WTC11 (cell line): ENCODE results near the gene TUBB.

Experiments used
- ATF6 ChIP-seq: sonication (generic); formaldehyde crosslinking; IDR thresholded peaks from 2 replicates; pipeline ENCODE4 v1.8.1; 2023; ENCODE audit warnings: mild to moderate bottlenecking, missing genetic modification reagents
- CTCF ChIP-seq: fragments of 200-600 bp; IDR thresholded peaks from 2 replicates; pipeline ENCODE4 v1.8.0; 2022; ENCODE audit warnings: antibody characterized with exemption
- ELF4 ChIP-seq: sonication (generic); formaldehyde crosslinking; IDR thresholded peaks from 2 replicates; pipeline ENCODE4 v1.8.1; 2022; ENCODE audit warnings: low read depth, mild to moderate bottlenecking, moderate library complexity, missing genetic modification reagents
- FOXJ3 ChIP-seq: sonication (generic); formaldehyde crosslinking; IDR thresholded peaks from 2 replicates; pipeline ENCODE4 v1.9.0; 2021; ENCODE audit warnings: missing genetic modification reagents, mild to moderate bottlenecking, borderline replicate concordance
- FOXP1 ChIP-seq: sonication (generic); formaldehyde crosslinking; IDR thresholded peaks from 2 replicates; pipeline ENCODE4 v1.8.0; 2022; ENCODE audit warnings: missing genetic modification reagents, mild to moderate bottlenecking, moderate library complexity, borderline replicate concordance
- HMGXB4 ChIP-seq: sonication (generic); formaldehyde crosslinking; IDR thresholded peaks from 2 replicates; pipeline ENCODE4 v1.8.1; 2023; ENCODE audit warnings: mild to moderate bottlenecking, moderate library complexity, missing genetic modification reagents
- MAX ChIP-seq: sonication (generic); formaldehyde crosslinking; IDR thresholded peaks from 2 replicates; pipeline ENCODE4 v1.8.0; 2022; ENCODE audit warnings: mild to moderate bottlenecking, missing genetic modification reagents
- MXD4 ChIP-seq: fragments of 250-450 bp; sonication (Bioruptor Pico); IDR thresholded peaks from 2 replicates; pipeline ENCODE4 v1.8.0; 2021; ENCODE audit warnings: mild to moderate bottlenecking, moderate library complexity, borderline replicate concordance
- NFE2L1 ChIP-seq: sonication (generic); formaldehyde crosslinking; IDR thresholded peaks from 2 replicates; pipeline ENCODE4 v1.8.1; 2023; ENCODE audit warnings: missing genetic modification reagents
- NR2C2 ChIP-seq: sonication (generic); formaldehyde crosslinking; IDR thresholded peaks from 2 replicates; pipeline ENCODE4 v1.8.0; 2022; ENCODE audit warnings: mild to moderate bottlenecking, missing genetic modification reagents
- USF2 ChIP-seq: sonication (generic); formaldehyde crosslinking; IDR thresholded peaks from 2 replicates; pipeline ENCODE4 v1.8.1; 2023; ENCODE audit warnings: mild to moderate bottlenecking, missing genetic modification reagents, moderate library complexity
- ZNF138 ChIP-seq: sonication (generic); formaldehyde crosslinking; conservative IDR thresholded peaks from 2 replicates; pipeline ENCODE4 v1.8.1; 2022; ENCODE audit warnings: mild to moderate bottlenecking, moderate library complexity, missing genetic modification reagents
- ZNF532 ChIP-seq: fragments of 250-450 bp; sonication (Bioruptor Pico); IDR thresholded peaks from 2 replicates; pipeline ENCODE4 v1.9.0; 2021; ENCODE audit warnings: mild to moderate bottlenecking, borderline replicate concordance

GRCh38 chr6:30770592-30770991 lies 50.4 kb downstream of the TUBB start:
- TF ChIP-seq ZNF138 (CRISPR knock-in tag) = no peak
- no peak for TF ChIP-seq CTCF
- no peak for TF ChIP-seq NR2C2 (CRISPR knock-in tag)
- no peak for TF ChIP-seq ATF6 (CRISPR knock-in tag)
- TF ChIP-seq FOXP1 (CRISPR knock-in tag) = no peak
- no peak for TF ChIP-seq HMGXB4 (CRISPR knock-in tag)
- no peak for TF ChIP-seq ZNF532 (CRISPR knock-in tag)
- no peak for TF ChIP-seq FOXJ3 (CRISPR knock-in tag)
- TF ChIP-seq MXD4 = no peak
- no peak for TF ChIP-seq USF2
- no peak for TF ChIP-seq MAX (CRISPR knock-in tag)
- TF ChIP-seq ELF4 (CRISPR knock-in tag) = no peak
- no peak for TF ChIP-seq NFE2L1 (CRISPR knock-in tag)
